Mesothelial cell of epicardium (in vitro differentiated cells): ENCODE measurements around the gene RAB7A. TPM values are rescaled to one million over a fixed set of nuclear protein-coding genes. Genes with fewer than 3 reads are reported as not detected.
A peak's percentile ranks its signal among the peaks of the same experiment; 100 is the strongest.

Experiments used
- DNase-seq, 2 experiments: peaks; one replicate each; pipeline ENCODE4 v3.0.0; 2021; ENCODE audit warnings: low spot score in 2 of 2; ENCODE audit not compliant: unreplicated experiment in 2 of 2
- H3K27ac Mint-ChIP-seq: 2 replicates; pipeline ENCODE4 v1.8.0; 2021; ENCODE audit warnings: mixed read lengths
- H3K27me3 Mint-ChIP-seq: 2 replicates; pipeline ENCODE4 v1.8.0; 2021; ENCODE audit warnings: low read depth, mixed read lengths
- H3K36me3 Mint-ChIP-seq: 2 replicates; pipeline ENCODE4 v1.8.0; 2021; ENCODE audit warnings: mixed read lengths
- H3K4me1 Mint-ChIP-seq: 2 replicates; pipeline ENCODE4 v1.8.0; 2021; ENCODE audit warnings: mixed read lengths
- H3K4me3 Mint-ChIP-seq: 2 replicates; pipeline ENCODE4 v1.8.0; 2021; ENCODE audit warnings: mild to moderate bottlenecking, moderate library complexity, mixed read lengths
- H3K9me3 Mint-ChIP-seq: 2 replicates; pipeline ENCODE4 v1.8.0; 2021; ENCODE audit warnings: mixed read lengths
- total RNA-seq: library from RNA; stranded (reverse); gene quantifications from 3 replicates; pipeline ENCODE4 v1.2.1, GENCODE V29; 2021
- TF ChIP-seq, protein P1 (sequence below): fragments of 200-600 bp; sonication (generic); IDR thresholded peaks from one replicate; pipeline ENCODE4 v1.5.0; 2021; ENCODE audit warnings: antibody characterized with exemption; ENCODE audit not compliant: unreplicated experiment

Gene RAB7A
- total RNA-seq, 1 donor from 2014 or later, result 133 TPM

GRCh38 chr3:128794770-128795649, 69.0 kb downstream of the RAB7A start:
- DNase-seq, result peak in 1 of 2 experiments; percentile 63
- H3K4me3 Mint-ChIP-seq, result no peak overlapping the region
- peaks cover 8% of the 10 kb centered on the region for H3K4me1 Mint-ChIP-seq
- peaks cover 24% of the 10 kb centered on the region for H3K36me3 Mint-ChIP-seq
- no peaks in the 10 kb centered on the region for H3K9me3 Mint-ChIP-seq
- no peaks in the 10 kb centered on the region for H3K27me3 Mint-ChIP-seq
- H3K27ac Mint-ChIP-seq, result peak overlapping the region; percentile 52
- TF ChIP-seq, protein P1, sequence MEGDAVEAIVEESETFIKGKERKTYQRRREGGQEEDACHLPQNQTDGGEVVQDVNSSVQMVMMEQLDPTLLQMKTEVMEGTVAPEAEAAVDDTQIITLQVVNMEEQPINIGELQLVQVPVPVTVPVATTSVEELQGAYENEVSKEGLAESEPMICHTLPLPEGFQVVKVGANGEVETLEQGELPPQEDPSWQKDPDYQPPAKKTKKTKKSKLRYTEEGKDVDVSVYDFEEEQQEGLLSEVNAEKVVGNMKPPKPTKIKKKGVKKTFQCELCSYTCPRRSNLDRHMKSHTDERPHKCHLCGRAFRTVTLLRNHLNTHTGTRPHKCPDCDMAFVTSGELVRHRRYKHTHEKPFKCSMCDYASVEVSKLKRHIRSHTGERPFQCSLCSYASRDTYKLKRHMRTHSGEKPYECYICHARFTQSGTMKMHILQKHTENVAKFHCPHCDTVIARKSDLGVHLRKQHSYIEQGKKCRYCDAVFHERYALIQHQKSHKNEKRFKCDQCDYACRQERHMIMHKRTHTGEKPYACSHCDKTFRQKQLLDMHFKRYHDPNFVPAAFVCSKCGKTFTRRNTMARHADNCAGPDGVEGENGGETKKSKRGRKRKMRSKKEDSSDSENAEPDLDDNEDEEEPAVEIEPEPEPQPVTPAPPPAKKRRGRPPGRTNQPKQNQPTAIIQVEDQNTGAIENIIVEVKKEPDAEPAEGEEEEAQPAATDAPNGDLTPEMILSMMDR, result peak; percentile 85

DNA sequence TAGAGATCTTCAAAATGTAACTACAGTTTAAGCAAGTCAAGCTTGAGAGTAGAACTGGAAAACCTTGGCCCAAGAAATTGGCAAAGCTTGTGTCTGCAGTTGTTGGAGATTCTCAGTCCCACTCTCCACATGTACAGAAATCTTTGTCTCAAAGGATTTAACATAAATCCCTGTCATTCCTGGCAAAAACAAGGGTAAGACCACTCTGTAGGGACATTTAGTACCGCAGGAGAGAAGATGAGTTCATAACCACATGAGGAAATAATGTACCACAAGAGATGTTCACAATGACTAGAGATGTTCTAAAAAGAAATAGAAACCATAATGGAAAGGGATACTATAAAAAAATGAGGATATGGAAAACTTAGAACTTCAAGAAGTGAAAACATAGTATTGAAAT, 73.7 kb downstream of the RAB7A start:
- H3K27ac Mint-ChIP-seq, result no peak overlapping the region
- H3K4me1 Mint-ChIP-seq, result peaks cover 13% of the 10 kb centered on the region

GRCh38 chr3:128800241-128801187, 74.5 kb downstream of the RAB7A start:
- Mint-ChIP-seq H3K27ac (no peak overlapping the region), H3K4me3 (no peak overlapping the region), H3K9me3 (no peaks in the 10 kb centered on the region), H3K27me3 (no peaks in the 10 kb centered on the region), H3K36me3 (peaks cover 28% of the 10 kb centered on the region), H3K4me1 (peaks cover 8% of the 10 kb centered on the region)
- TF ChIP-seq, protein P1, result no peak
- DNase-seq, result no peak

More for the DNA sequence above, 73.7 kb downstream of the RAB7A start:
- Mint-ChIP-seq H3K4me3 (no peak overlapping the region), H3K36me3 (peaks cover 32% of the 10 kb centered on the region), H3K9me3 (no peaks in the 10 kb centered on the region), H3K27me3 (no peaks in the 10 kb centered on the region)
- no peak for DNase-seq
- TF ChIP-seq, protein P1, result no peak

- Mint-ChIP-seq H3K9me3 (no peaks in the 10 kb centered on the region), H3K4me1 (peaks cover 8% of the 10 kb centered on the region), H3K27ac (no peak overlapping the region), H3K36me3 (peaks cover 31% of the 10 kb centered on the region), H3K4me3 (no peak overlapping the region), H3K27me3 (no peaks in the 10 kb centered on the region)
- TF ChIP-seq, protein P1, result no peak
- no peak for DNase-seq
Observed at GRCh38 chr3:128801779-128802380, 75.9 kb downstream of the RAB7A start.

GRCh38 chr3:128803307-128803706, 77.3 kb downstream of the RAB7A start:
- Mint-ChIP-seq H3K36me3 (peaks cover 23% of the 10 kb centered on the region), H3K4me1 (peaks cover 8% of the 10 kb centered on the region), H3K9me3 (no peaks in the 10 kb centered on the region), H3K4me3 (no peak overlapping the region), H3K27ac (peak overlapping the region; percentile 32), H3K27me3 (no peaks in the 10 kb centered on the region)
- TF ChIP-seq, protein P1, result no peak
- DNase-seq, result no peak
